GM21526 (cell line): ENCODE data around the gene DYNLL2.
"Not testable (repeated sequence)": the region's sequence is repeated elsewhere in the genome, so short reads cannot be mapped to it uniquely, and the experiment has no call there.

Experiments used
- ATAC-seq: cut with Tn5 transposase; IDR thresholded peaks from one replicate; pipeline ENCODE4 v1.9.1; 2021; ENCODE audit warnings: moderate library complexity; ENCODE audit not compliant: unreplicated experiment, low FRiP score

The DYNLL2 gene

DNA sequence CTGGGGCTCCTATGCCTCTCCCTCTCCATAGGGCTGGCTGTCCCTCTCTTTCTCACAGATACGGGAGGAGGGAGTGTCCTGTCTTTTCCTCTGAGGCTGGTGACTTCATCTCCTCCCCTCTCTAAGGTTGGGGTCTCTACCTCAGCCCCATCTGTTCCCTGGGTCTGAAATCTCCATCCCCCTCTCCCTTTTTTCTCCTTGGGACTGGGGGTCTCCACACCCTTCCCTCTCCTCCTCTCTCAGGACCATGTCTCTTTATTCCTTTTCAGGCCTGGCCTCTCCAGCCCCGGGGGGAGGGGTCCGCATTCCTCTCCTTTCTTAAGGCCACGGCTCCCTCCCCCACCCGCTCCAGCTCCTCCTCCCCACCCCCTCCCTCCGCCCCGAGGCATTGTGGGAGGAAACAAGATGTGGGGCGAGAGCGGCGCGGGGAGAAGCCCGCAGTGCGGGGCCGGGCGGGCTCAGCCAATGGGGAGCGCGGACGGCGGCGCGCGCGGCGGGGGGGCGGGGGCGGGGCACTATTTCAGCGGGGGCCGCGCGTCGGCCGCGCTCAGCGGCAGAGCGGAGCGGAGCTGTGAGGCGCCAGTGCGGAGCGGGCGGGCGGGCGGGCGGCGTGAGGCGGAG, at the start of gene DYNLL2:
Gene DYNLL2 (plus strand): TSS at position 550 of the 621 bp plus-strand sequence. CDS start 3,672 bp downstream, outside the sequence.
- peak; percentile 54 for ATAC-seq

DNA sequence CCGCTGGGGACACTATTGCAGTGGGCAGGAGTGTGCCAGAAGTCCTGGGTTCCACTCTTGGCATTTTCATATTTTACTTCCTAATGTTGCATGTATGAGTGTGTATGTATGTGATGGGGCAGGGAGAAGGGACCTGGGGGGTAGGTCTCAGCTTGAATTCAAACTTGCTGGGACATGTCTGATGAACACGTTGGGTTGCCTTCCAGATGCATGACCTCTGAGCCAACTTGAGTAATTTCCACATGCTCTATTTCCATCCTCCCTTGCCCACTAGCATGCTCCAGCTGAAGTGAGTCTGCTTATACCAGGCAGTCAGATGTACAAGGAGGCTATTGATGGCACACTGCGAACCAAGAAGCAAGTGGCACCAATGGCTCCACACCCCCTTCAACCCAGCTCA, 43.2 kb upstream of the DYNLL2 start:
- ATAC-seq, result no peak

DNA sequence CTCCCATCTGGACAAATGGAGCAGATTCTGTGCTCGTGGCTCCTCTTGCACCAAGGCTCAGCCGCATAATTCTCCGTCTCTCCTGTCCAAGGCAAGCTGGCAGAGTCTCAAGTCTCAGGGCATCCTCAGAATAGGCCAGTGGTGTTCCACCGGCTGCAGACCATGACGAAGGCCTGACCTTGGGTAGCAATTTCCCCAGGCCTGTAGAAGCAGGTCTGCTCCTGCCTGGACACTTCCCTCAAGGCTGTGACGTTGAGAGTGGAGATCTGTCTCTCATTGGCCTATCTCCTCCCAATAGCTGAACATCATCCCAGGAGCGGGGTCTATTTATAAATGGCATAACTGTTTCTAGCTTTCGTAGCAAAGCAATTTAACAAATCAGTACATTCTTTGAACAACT, 42.8 kb upstream of the DYNLL2 start:
- ATAC-seq, result no peak

DNA sequence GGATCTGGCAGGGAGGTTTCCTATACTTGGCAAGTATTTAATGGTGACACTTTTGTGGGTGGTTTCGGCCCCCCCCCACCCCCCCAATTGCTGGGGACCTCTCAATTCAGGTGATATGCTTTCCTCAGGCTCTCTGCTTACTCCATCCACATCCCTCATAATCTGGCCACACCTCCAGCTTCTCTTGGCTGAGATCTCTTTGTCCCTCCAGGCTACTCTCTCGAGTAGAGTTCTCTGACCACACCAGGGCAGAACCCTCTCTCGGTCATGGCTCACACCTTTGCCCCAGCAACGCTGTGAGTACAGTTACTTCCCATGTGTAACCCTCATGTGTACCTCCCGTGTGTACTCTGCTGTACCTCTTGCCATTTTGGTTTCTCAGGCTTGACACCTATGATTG, 42.1 kb upstream of the DYNLL2 start:
- no peak for ATAC-seq

DNA sequence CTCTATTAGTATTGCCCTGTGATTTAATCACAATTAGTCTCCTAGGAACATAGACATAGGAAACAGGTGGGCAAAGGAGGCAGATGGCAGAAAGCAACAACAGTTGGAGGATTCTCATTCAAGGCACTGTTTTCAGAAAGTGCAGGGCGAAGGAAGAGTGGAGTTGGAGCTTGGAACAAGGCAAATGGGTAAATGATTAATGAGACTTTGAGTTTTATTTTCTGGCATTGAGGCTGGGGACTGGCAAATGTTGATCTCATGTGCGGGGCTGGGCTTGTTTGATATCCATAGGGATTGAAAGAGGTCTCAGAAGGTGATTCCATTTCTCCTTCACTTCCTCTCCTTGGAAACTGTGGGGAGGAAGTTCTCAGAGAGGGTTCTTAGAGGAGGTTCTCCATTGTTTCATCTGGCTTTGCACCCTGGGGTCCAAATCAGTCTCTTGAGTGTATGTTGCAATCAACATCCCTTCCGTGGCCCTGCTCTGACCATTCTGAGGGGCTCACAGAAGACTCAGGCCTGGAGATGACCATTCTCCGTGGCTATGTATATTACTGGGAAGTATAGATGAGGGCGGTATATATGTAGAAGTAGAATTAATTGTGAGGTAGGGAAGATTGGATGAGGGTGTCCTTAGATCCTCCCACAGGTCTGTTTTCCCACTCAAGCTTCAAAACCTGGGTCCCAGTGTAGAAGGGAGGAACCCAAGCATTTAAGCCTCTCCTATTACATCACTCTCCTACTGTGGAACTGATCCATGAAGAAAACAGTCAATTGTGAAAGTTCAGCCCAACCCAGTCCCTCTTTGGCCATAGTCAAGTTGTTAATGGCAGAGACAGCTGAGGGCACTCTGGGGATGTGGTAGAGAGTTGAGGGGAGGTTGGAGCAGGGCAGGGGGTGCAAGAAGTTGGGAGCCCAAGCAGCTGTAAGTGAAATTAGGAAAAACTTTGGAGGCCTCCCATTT, 39.7 kb upstream of the DYNLL2 start:
- no peak for ATAC-seq

DNA sequence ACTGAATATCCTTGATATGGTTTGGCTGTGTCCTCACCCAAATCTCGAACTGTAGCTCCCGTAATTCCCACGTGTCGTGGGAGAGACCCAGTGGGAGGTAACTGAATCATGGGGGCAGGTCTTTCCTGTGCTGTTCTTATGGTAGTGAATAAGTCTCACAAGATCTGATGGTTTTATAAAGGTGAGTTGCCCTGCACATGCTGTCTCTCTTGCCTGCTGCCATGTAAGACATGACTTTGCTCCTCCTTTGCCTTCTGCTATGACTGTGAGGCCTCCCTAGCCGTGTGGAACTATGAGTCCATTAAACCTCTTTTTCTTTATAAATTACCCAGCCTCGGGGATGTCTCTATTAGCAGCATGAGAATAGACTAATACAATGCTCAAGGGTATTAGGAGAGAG, 39.0 kb upstream of the DYNLL2 start:
- ATAC-seq, result not testable (repeated sequence)

DNA sequence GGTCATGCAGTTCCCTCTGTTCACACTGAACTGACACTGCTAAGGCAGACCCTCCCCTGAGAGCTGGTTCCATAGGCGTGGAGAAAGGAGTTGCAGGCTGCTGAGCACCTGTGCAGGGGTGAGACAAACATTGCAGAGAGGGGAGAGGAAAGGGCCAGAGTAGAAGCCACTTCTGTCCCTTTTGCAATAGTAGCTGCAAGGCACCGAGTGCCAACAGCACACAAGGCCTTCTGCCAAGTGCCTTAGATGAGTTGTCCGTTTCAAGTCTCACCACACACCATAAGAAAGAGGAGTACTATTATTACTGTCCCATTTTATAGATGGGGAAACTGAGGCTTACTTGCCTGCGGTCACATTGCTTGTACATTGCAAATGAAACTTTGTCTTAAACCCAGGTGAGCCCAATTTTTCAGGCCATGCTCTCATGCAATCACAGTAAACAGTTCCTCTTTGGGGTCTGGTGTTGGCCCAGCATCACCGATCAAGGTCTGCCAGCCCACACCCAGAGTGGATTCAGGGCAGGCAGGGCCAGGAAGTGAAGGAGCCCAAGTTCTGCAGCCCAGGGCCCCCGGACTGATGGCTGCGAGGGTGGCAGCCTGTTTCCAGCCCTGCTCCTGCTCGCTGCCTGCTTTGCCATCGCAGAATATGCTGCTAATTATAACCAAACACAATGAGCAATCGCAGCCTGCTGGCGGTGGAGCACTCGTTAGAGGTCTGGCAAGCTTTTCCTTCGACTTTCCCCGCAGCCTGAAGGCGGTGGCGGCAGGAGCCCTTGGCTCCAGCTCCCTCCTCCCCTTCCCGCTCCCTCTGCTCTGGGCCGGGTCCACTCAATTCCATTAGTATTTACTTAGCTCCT, 36.8 kb upstream of the DYNLL2 start:
- ATAC-seq, result no peak

DNA sequence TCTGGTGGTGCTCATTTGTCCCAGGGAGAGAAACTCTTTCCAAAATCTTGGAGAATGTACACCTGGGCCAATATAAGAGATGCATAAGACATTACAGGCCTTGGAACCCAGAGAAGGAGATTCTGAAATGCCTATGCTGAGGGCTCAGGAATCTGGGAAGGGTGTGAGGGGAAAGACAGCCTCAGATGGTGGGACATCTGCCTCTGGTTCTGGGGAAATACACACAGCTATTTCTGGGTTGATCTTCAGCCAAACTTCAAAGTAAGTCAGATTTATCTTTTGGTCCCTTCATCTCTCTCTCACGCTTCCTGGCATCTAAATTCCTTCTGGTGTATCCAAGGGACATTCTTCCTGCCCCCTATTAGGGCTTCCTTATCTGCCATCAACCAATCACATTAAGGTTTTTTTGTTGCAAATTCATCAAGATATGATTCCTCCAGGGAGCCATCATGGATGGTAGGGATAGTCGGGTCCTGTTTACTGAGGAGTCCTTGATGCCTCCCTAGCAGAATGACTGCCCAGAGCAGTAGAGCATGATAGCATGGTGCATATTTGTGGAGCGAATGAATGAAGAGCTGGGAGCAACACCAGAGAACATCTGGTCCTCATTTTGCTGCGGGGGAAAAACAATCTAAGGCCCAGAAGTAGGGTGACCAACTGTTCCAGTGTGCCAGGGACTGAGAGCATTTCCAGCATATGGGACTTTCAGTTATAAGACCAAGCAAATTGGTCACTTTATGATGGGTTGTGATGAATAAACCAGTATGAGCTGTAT, 35.7 kb upstream of the DYNLL2 start:
- no peak for ATAC-seq

DNA sequence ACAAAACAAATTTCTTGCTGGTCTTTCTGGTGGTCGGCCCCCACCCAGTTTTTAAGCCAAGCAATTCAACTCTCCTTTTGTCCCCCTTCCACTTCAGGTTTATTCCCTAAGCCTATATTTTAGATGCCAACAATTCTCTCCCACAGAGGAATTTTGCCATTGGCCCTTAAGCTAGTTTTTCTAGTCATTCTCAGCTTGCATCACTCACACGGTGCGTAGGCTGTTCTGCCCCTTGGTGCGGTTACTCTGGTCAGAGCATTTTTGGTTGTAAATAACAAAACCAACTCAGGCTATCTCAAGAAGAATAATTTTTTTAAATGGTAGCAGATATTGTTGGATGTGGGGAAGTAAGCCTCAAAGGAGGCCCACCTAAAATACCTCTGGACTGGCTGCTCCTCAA, 33.7 kb upstream of the DYNLL2 start:
- no peak for ATAC-seq

DNA sequence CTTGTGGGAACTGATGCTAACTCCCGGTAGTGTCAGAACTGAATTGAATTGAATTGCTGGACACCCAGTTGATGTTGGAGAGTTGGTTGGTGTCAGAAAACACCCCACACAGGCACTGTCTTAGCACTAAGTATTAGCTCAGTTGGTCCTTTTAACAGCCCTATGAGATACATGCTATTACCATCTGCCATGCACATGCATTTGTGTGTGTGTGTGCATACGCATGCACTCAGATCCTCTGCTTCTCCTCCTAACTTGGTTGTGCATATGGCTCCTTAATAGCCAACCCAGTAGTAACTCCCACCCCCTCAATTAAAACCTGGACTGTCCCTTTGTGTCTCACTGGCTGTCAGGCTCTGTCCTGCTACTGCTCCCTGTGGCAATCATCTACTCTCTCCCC, 32.3 kb upstream of the DYNLL2 start:
- no peak for ATAC-seq

DNA sequence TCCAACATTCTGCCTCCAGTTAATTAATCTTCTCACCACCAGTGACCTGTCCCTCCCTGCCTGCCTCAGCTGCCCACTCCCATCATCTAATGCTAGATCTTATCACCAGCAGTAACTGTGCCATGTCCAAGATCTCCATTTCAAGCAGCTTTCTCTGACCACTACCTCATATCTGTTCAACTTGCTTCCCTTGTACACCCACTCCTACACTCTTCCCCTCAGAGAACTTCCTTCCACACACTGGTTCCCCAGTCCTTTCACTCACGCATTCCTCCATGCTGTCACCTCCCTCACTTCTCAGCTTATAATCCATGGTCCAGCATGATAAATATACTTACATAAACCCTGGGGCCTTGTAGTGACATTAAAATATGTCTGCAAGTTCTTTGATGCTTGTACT, 31.8 kb upstream of the DYNLL2 start:
- no peak for ATAC-seq

DNA sequence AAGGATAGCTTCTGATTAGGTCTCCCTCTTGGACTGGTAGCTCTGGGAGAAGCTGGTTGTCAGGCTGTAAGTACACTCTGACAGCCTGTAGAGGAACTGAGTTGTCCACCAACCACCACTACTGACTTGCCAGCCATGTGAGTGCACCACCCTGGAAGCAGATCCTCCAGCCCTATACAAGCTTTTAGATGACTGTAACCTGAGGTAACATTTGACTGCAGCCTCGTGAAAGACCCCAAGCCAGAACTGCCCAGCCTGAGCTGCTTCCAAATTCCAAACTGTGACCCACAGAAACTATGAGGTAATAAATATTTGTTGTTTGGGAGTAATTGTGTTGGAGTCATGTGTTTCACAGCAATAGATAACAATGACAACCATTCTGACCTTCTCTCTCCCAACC, 30.8 kb upstream of the DYNLL2 start:
- no peak for ATAC-seq

DNA sequence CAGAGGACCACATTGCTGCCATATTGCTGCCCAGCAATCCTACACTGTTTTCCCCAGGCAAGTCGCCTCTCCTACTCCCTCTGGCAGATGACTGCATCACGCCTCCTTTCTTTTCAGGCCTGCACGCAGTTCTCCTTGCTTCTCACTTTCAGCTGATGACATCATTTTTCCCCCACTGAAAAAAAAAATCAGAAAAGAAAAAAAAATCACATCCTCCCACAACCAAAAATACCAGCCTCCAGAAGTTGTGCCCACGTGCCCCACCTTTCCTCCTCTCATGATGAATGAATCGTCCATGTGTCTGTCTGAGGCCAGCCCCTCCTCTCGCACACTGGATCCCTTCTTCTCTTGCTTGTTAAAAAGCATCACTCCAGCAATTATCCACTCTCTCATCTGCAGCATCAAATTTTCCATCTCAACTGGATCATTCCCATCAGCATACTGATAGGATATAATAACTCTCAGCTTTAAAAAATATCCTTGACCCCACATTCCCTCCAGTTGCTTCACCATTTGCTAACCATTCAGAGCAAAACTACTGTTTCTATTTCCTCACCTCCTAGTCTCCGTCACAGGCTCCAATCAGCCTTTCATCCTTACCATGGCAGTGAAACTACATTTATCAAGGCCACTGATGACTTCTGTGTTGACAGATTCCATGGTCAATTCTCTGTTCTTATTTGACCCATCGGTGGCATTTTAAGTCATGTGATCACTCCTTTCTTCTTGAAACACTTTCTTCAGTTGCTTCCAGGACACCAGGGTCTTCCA, 30.1 kb upstream of the DYNLL2 start:
- ATAC-seq, result no peak

DNA sequence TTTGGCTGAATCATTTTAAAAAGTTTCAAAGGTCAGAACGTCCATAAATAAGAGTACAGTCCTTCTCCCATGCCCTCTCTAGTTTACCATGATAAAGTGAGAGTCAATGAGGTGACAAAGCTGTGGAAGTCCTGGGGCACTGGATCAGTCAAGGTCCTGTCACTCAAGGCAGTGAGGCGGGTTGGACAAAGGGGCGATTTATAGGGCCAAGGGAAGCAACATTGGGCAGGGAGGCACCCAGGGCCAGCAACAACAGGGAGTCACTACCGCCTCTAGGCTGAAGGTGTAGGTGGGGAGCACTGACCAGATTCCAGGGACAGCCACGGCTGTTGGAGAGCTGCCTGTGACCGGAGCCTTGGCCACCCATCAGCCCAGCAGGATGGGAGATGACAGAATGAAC, 28.6 kb upstream of the DYNLL2 start:
- ATAC-seq, result no peak

DNA sequence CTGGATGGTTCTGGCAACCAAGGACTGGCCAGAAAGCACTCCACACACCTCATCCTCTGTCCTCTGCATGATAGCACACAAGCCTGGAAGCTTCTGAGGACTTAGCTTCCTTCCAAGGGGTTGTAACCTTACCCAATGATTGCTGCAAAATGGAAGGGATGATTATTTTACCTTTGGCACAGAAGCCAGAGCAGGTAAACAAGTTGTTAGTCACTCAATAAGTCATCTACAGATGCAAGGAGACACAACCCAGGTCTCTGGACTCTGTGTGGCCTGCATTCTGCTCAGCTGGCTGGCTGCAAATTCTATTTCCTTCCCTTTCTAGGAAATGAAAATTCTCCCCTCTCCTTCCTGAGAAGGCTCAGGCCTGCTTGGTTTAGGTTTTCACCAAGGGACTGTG, 26.7 kb upstream of the DYNLL2 start:
- ATAC-seq, result no peak

DNA sequence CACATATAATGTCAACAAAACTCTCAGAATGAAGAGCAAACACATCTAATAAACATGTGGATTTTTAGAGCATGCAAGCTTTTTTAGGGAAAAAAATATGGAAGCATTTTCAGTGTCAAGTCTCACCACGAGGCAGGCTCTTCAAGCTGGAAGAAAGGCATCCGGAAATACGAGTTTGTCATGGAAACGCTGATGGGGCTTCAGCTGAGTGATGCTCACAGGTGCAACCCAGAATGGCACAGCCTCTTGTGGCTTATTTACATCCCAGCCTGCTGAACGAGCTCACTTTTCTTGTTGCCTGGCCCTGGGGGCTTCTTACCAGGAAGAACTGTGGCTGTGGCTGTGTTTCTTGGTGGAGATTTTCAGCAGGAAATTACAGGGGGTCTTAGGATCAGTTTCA, 24.1 kb upstream of the DYNLL2 start:
- ATAC-seq, result no peak

DNA sequence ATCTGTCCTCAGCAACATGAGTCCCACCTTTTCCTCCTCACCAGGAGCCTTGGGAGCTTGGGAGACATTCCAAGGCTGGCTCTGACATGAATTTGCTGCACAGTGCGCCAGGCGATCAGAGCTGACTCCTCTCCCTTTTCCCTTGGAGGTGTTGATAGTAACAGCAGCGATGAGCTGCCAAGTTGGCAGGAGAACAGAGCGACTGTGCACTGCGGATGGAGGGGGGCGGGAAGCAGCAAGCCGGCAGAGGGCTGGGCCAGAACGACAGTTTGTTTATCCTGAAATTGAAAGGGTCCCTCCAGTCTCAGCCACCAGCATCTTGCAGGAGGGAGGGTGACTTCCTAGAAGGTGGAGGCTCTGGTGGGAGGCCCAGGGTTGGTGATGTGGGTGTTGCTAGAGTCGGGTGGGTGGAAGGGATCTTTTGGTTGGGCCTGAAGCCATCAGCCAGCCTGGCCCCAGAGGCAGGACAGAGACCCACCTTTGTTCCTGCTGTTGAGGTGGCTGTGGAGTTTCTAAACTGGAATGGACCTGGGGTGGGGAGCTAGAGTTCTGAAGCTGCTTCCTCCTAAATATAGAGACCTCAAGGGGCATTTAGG, 22.5 kb upstream of the DYNLL2 start:
- no peak for ATAC-seq

DNA sequence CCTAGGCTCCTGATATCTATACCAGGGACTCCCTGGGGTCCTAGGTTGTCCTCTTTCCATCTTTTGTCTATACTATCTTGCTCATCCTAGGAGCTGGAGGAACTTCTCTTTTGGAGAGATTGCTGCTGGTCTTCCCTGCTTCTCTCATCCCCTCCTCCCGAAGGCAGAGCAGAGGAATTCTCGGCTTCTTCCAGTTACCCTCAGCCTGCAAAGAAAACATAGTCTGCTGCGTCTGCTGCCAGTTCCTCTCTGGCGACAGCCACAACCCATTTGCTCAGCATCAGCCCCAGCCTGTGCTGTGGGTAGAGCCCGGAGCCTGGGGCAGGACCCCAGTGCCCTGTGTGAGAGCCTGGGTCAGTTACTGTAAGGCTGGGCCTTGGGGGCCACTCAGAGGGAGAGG, 21.5 kb upstream of the DYNLL2 start:
- no peak for ATAC-seq

DNA sequence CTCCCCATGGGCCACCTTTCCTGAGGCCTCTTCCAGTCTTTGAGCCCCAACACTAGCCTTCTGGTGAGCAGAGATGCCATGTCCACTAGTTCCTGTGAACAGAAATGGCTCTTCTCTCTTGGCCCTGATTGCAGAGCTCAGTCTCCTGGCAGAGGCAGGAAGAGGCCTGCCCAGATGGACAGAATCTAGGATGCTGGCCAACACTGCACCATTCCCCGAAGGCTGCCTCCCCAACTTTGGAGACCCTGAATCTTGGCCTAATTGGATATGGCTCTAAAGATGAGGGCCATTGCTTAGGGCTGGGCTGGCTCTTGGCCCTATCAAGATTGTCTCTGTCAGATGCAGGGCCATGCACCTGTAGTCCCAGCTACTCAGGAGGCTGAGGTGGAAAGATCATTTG, 18.0 kb upstream of the DYNLL2 start:
- ATAC-seq, result no peak
